Stimulated activated CD8-positive, alpha-beta memory T cell treated with anti-CD3 and anti-CD28 coated beads, Interleukin-15, amount 100 ng/mL, for 24 hours (primary cell): ENCODE measurements around the gene FAAP100.

ENCODE experiments used
- DNase-seq: peaks from one replicate; pipeline ENCODE4 v3.0.0-alpha.2; 2020; ENCODE audit warnings: low read depth

Gene FAAP100

DNA sequence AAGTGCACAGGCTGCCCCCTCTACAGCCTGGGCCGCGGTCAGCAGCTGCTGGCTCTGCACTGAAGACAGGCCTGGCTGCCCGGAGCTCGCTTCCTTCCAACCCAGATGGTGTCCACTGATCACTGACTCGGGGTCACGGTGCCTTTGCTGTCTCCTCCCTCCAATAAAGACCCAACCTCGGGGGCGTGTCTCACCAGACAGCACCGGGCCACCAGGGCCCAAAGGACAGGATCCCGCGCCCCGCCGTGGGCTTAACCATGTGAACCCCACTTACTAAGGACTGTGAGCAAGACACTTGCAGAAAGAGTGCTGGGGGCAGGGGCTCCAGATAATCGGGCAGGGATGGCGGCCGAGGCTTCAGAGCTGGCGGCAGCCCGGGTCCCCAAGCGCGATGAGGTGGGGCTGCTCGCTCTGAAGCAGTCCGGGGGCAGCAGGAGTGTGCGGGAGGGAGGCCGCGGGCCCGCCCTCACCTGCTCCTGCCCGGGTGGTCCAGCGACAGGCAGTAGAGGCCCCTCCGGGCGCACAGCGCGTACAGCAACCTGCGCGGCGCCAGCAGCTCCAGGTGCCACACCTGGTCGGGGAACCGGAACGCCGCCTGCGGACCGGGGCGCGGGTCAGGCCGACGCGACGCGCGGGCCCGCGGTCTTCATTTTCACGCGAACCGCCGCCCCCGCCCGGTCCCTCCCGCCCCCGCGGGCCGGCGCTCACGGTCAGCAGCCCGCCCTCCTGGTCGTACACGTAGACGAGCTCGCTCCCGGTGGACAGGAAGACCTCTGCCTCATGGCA is 502 bp downstream of the FAAP100 start:
- no peak for DNase-seq

DNA sequence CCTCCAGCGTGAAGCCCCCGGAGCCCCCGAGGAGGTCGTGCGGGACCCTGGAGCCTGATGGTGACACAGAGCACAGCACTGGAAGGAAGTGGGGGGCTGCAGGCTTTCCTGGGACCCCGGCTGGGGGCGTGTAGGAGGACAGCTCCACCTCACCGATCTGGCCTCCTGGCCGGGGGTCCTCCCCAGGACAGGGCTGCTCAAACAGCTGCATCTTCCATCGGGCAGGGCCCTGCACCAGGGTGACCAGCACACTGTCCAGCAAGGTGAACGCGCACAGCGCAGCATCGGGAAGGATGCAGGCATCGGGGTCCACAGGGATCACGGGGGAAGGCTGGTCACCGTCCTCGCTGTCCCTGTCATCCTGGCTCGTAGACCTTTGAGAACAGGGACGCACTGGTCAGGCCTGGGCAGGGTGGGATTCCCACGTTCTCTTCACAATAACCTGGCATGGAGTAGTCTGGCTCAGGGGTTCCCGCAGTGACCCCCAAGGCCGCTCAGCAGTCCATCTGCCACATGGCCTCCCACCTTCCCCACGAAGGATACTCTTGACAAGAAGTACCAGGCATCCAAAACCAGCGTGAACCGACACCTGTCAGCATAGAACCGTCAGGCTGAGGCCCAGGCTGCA is 1.2 kb downstream of the FAAP100 start:
- no peak for DNase-seq

DNA sequence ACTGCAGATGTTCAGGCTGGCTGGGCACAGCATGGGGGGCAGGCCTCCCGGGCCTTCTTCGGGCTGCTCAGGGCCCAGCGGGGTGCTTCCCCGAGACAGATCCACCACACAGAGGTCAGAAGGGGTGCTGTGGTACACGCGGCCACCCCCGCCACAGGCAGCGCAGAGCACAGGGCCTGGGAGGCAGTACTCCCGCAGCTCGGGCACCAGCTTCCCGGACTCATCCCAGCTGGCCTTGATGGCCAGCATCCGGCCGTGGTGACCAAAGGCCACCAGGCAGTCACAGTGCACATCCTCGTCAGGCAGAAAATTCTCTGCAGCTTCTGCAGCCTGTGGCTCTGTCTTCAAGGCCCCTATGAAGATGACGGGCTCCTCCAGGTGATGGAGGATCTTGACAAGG is 1.9 kb downstream of the FAAP100 start:
- DNase-seq: no peak

DNA sequence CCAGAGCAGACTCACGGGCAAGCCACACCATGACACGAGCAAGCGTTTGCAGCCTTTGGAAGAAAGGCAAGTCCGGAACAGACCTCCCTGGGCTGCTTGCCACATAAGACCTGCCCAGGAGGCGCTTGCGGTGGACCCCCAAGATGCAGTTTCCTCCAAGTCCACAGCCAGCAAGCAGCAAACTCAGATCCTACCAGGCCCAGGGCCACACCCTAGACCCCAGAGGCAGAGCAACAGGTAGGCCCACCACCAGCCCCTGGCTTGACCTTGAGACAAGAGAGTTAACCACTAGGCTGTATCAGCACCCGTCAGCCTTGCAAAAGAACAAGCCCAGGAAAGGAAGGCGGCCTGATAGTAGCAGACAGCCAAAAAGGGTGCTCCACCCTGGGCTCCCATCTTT is 2.3 kb downstream of the FAAP100 start:
- DNase-seq: no peak

DNA sequence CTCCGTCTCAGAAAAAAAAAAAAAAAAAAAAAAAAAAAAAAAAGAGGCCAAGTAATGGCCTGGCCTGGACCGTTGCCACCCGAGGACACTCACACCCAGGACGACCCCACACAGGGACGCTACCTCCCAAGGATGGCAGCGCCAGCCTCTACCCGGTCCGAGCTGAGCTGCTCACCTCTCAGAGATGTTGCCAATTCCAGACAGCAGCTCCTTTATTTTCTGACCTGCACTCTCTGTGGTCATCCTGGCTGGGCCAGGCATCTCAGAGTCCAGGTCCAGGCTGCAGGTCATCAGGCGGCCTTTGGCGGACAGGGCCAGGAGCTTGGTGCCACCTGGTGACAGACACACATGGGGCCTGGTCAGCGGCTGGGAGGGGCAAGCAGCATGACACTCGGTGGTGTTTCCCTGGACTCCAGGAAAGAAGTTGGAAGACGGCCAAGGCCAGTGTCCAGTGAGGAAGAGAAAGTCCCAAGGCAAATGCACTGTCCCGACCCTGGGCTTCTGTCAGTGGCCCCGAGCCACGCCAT is 3.1 kb downstream of the FAAP100 start:
- no peak for DNase-seq

DNA sequence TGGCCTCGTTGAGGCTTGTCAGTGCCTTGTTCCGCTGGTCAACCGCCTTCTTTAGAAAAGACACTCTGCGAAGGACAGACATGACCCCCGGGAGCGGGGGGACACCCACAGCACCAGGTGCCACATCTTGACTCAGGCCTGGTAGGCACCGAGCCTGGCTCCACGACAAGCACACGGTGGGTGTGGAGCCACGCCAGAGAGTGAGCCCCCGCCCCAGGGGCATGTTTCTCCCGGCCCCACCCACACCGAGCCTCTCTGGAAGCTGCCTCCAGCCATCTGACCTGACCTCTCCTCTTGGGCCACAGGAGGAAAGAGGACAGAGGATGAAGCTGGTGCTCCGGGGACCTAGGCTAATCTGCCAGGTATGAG is 4.6 kb downstream of the FAAP100 start:
- no peak for DNase-seq

DNA sequence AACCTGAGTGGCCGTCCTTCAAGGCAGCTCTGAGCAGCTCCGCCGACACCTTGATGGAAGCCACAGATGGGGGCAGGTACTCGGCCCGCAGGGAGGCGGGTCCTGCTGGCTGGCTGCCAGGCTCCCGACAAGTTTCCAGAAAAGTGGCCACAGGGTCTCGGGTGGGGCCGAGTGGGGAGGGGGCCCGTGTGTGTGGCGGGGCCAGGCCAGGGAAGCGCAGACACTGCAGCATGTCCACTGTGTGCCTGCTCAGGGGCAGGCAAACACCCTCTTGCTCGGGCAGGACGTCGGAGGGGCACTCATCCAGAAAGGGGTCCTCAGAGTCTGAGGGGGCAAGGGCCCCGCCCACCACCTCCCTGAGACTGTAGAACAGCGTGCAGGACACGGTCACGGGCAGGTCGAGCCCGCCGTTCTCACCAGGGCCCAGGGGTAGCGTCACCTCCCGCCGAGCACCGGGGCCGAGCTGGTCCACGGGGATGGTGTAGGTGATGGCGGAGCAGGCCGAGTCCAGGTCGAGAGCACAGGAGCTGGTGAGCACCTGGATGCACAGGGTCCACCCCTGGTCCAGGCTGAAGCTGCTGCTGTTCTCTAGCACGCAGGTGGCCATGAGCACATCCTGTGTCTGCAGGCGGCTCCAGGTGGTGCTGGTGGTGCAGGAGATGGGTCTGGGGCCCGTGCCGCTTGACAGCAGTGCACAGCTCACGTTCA is 5.1 kb downstream of the FAAP100 start:
- no peak for DNase-seq

DNA sequence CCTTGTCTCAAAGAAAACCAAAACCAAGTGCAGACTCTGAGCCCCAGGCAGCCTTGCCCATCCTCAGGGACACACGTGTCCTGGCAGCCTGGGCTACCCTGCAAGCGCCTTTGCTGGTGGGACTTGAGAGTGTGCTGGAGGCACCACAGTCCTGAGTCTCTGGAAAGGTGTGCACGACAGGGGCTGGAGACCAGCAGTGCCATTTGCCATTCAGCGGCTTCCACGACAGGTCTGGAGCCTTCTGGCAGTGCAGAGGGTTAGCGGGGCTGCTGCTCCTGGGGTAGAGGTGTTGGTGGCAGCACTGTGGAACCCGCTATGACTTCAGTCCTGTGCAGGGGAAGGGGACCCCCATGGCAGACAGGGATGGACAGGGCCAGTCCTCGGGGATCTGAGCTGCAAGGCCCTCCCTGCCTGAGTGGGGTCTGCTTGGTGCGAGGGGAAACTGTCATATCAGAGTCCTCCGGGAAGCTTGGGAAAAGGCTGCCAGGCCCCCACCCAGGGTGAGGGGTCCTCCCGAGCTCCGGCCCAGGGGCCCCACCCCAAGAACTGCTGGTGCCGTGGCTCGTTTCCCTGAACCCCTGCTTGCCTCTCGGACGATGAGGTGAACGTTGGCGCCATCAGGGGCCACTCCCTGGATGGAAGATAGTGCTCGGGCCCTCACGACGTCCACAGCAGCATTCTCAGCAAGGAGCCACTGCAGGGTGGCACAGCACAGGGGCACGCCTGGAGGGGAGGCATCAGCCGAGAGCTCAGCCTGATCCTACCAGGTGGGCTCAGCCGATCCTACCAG is 6.8 kb downstream of the FAAP100 start:
- no peak for DNase-seq

DNA sequence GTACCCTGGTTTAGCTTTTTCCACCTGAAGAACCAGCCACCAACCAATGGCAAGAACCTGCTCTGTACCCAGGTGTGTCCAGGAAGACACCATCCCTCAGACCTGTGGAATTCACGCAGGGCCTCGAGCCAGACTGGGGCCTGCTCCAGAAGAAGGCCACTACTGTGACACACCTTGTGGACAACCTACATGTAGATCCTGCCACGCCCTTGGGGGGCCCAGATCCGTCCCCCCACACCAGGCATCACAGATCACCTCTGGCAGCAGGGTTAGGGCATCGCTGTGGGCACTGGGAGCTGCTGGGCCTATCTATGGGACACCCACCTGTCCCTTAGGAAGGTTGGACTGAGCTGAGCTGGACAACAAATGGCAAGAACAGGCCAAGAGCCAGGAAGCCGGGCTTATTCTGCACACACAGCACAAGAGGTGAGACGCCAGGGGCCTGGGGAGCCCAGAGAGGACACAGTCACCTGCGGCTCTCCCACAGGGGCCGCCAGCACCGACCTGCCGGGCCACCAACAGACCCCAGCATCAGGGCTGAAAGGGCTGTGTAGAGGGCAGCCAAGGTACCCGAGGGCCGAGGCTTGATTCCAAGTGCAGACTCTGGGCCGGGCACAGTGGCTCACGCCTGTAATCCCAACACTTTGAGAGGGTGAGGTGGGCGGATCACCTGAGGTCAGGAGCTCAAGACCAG is 7.7 kb downstream of the FAAP100 start:
- DNase-seq: no peak

DNA sequence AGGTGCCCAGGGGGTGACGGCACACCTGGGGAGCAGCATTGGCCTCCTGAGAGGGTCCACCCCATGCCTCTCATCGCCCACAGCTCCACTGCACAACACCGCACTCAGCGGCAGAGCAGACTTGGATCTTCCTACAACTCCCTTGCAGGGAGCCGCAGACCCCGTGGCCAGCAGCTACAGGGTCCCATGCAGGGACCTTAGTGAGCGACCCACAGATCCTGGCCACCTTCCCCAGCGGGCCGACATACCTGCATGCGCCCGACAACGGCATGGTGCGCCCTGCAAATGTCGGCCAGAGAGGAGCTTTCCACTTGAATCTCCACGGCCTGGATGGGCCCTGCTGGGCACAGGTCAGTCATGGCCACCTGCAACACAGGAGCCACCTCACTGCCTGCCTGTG is 8.4 kb downstream of the FAAP100 start:
- no peak for DNase-seq

DNA sequence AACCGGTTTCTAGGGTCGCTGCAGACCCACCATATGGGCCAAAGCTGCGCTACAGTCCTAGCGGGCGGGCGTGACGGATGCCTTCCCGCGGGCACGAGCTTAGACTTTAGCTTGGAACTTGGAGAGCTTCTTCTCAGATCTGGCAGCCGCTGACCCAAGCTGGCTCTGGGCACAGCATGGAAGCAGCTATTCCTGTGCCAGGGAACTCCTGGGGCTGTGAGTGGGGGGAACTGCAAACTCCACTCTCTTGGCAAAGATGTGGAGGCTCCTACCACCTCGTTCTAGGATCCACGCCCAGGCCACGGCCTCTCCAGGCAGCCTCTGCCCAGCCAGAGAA is 8.8 kb downstream of the FAAP100 start:
- no peak for DNase-seq

DNA sequence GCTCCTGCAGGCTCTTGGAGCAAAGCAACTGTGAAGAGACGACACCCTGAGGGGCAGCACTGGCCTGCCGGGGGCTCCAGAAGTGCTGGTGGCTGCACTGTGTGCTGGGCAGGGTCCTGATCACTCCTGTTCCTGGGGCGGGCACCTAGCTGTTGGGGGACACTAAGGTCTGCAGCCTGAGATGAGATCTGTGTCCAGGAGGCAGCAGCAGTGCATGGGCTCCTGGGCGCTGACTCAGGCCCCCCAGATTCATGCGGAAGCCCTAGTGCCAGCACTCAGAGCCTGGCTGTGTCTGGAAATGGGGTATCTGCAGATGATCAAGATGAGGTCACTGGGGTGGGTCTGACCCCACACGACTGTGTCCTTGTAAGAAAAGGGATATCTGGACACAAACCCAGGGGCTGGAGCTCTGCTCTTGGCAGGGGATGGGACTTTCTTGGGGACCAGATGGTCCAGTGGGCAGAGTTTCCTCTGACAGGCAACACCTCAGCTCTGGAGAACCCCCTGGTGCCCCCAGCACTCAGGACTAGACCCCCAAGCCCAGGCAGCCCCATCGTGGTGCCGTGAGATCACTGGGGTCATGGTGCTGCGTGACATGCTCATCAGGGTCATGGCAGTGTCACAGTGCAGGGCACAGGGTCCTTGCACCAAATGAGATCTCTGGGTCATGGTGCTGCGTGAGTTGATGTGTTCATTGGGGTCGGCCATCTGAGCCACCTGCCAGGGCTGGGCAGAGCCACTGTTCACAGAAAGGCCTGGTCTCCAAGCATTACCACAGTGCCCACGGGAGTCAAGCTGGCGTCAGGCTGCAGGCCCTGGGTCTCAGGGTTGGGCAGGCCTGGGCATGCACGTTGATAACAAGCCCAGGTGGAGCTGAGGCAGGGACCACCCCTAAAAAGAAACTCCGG is 9.5 kb downstream of the FAAP100 start:
- no peak for DNase-seq

DNA sequence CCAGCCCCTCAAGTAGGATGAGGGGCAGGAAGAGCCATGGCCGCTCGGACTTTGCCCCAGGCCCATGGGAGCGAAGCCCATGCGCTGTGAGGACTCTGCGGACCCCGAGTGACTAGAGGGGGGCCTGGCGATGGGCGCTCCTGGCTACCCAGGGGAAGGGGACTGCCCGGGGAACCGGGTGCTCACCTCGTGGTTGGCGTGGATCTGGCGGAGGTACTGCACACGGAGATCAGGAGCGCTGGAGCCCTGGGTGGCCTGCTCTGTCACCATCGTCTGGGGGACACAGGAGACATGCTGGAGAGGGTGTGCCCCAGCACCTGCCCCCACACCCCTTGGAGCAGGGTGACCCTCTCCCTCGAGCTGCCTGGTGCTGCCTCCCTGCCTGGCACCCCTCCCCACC is 11.0 kb downstream of the FAAP100 start:
- no peak for DNase-seq

DNA sequence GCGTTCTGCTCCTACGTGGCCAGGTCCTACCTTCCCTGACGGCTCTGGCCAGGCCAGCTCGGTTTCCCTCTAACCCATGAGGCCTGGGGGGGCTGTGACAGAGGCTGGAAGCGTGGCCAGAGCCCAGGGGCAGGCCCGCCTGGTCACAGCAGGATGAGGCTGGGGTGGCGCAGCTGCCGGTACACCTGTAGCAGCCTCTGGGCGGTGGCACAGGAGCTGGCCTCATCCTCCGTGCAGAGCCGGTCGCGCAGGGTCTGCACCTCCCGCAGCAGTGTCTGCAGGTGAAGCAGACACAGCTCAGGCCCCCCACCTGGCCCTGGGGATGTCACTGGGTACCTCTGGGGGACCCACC is 11.5 kb downstream of the FAAP100 start:
- DNase-seq: no peak

DNA sequence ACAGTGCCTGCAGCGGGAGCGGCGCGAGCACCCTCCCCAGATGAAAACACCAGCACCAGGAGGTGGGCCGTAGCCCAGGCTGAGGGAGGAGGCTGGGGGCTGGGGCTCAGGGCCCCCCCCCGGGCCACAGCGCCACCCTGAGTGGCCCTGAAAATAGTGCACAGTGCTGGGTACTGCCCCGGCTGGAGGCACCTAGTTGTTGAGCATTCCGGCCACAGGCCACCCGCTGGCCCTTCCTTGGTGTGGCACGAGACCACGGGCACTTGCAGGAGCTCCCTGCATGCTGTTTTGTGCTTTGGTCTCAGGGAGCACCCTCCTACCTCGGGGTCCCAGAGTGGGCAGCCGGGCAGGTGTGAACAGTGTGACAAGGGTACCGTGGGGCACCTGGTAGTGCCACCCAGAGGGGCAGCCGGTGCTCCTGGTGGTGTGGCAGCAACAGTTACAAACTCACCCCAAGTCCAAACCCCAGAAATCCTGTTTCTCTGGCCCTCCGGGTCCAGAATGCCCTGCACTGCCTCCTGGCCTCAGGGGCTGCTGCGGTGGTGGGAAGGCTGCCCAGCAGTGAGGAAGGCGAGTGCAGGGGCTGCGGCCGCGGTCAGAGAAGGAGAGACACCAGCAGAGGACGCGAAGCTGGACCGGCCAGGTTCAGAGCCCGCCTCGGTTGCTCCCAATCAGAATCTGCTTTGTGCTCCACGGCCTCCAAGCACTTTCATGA is 12.0 kb downstream of the FAAP100 start:
- DNase-seq: no peak

DNA sequence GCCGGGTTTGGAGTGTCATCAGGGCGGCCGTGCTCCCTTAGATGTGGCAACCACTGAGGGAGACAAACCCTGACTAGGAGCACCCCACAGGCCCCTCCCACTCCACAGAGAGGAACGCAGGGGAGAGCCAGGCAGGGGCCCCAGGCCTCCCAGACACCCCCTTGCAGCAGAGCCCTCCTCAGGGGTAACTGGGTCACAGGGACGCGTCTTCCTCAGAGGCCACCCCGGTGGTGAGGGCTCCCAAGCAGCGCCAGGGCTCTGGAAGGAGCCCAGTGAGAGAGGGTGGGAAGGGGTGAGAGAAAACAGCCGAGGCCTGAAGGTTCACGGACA is 12.6 kb downstream of the FAAP100 start:
- DNase-seq: no peak

DNA sequence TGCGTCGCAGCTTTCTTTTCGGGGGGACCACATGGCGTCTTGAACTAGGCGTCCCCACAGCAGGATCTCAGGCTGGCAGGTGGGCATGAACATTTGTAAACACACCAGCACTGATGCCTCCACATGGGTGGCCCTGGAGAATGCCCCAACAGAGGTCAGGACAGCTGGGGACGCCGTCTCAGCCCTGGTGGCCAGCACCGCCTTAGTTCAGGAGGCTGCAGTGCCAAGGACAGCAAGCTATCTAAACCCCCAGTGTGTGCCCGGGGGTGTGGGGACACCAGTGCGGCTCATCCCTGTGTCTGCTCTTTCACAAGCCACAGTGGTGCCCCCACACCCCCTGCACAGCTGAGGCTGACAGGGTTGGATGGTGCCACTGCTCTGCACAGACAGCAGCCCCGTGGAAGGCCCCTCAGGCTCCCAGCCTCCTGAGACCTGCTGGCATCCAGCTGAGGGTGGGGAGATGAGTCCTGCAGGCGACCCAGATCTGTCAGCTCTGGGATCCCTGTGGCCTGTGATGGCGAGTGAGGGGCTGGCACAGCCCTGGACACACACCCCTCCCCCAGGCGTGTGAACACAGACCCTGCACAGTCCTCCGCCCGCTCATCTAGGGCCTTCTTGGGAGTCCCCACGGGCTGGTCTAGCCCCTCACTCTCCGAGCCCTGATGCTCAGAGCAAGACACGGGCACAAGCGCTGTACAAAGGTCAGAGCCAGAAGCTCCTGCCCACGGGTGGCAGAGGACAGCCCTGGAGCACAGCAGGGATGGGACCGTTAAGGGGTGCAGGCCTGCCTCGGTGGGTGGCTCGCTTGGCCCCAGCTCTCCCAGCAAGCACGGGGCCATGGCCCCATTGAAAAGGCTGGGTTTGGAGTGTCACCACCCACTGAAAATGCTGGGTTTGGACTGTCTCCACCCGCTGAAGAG is 13.2 kb downstream of the FAAP100 start:
- no peak for DNase-seq

DNA sequence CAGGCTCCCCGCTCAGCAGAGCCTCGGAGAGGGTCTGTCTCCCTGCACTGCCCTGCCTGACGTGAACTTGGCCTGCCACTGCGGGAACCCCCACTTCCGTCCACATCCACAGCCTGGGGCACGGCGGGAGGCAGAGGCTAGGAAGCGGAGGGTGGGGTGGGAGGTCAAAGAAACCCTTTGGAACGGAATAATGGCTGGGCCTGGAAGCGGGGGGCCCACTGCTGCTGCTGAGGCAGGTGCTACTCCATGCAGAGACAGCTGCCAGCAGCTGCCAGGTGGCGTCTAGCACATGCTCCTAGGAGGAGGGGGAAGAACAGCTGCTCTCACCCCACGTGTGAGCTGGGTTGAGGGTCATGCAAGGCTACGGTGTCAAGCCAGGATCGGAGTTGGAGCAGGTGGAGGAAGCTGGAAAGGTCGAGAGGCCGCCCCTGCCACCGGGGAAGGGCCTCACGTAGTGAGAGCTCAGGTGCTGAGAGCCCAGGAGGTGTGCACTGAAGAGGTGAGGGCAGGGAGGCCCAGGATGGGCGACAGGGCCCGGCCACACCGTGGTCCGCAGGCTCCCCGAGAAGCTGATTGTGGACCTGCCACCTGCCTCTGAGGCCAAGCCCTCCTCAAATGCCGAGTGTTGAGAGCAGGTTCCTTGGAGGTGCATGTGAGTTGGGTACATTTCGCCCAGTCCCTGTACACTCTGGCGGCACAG is 14.1 kb downstream of the FAAP100 start:
- DNase-seq: no peak
